Measurements from ENCODE around the gene CCDC6.

- TF ChIP-seq PKNOX1 (IDR thresholded peaks at IDR 0.05) (no peak), CTBP1 (IDR thresholded peaks at IDR 0.05; ENCODE audit: borderline replicate concordance) (no peak), FOXK2 (IDR thresholded peaks at IDR 0.05) (no peak), BHLHE40 (IDR thresholded peaks at IDR 0.05; ENCODE audit: borderline replicate concordance) (no peak), FOXM1 (IDR thresholded peaks at IDR 0.05; ENCODE audit: borderline replicate concordance) (no peak), SP1 (IDR thresholded peaks at IDR 0.05) (no peak), HDGF (IDR thresholded peaks at IDR 0.05; ENCODE audit: borderline replicate concordance) (no peak), SUZ12 (IDR thresholded peaks at IDR 0.05) (no peak), FOXA1 (IDR thresholded peaks at IDR 0.05) (no peak), ELF4 (IDR thresholded peaks at IDR 0.05) (no peak), L3MBTL2 (conservative IDR thresholded peaks at IDR 0.05) (no peak), LEF1 (IDR thresholded peaks at IDR 0.05; ENCODE audit: borderline replicate concordance) (no peak)
Measured at GRCh38 chr10:59894114-59894513, 12.2 kb downstream of the CCDC6 start.

Data from HEK293T (cell line).